Trophoblast cell (in vitro differentiated cells and primary cell): ENCODE results near the gene C1orf226.

ENCODE experiments used
- DNase-seq, 2 donors: peaks; one replicate each; pipeline ENCODE4 v3.0.0-alpha.2; 2016
- H2AFZ ChIP-seq: 2 replicates; pipeline ENCODE4 v1.6.1; 2013; ENCODE audit warnings: low read length, moderate library complexity, mild to moderate bottlenecking; ENCODE audit not compliant: insufficient read depth, poor library complexity
- H2AK5ac ChIP-seq: 2 replicates; pipeline ENCODE4 v1.6.1; 2013; ENCODE audit warnings: mild to moderate bottlenecking, low read length
- H2BK120ac ChIP-seq: 2 replicates; pipeline ENCODE4 v1.6.1; 2013; ENCODE audit warnings: low read length, mild to moderate bottlenecking, moderate library complexity; ENCODE audit not compliant: insufficient read depth, poor library complexity
- H2BK12ac ChIP-seq: 2 replicates; pipeline ENCODE4 v1.6.1; 2013; ENCODE audit warnings: mild to moderate bottlenecking, low read length, moderate library complexity
- H2BK5ac ChIP-seq: 2 replicates; pipeline ENCODE4 v1.6.1; 2013; ENCODE audit warnings: low read length, low read depth, moderate library complexity, mild to moderate bottlenecking; ENCODE audit not compliant: poor library complexity
- H3K14ac ChIP-seq: 2 replicates; pipeline ENCODE4 v1.6.1; 2013; ENCODE audit warnings: mild to moderate bottlenecking, low read length
- H3K18ac ChIP-seq: 2 replicates; pipeline ENCODE4 v1.6.1; 2013; ENCODE audit warnings: mild to moderate bottlenecking, low read length
- H3K23ac ChIP-seq: 2 replicates; pipeline ENCODE4 v1.6.1; 2013; ENCODE audit warnings: low read length
- H3K27ac ChIP-seq: 2 replicates; pipeline ENCODE4 v1.5.1; 2013; ENCODE audit warnings: low read depth, mild to moderate bottlenecking, inconsistent platforms, low read length, moderate library complexity
- H3K27me3 ChIP-seq: 2 replicates; pipeline ENCODE4 v1.6.1; 2013; ENCODE audit warnings: inconsistent platforms, mild to moderate bottlenecking, low read length, moderate library complexity; ENCODE audit not compliant: insufficient read depth
- H3K36me3 ChIP-seq, 2 experiments: 1 replicate in 1 of 2; 2 replicates in 1 of 2; pipeline ENCODE4 v1.6.1; 2013; ENCODE audit warnings: low read length in 2 of 2, mild to moderate bottlenecking in 2 of 2, moderate library complexity in 1 of 2; ENCODE audit not compliant: insufficient read depth in 2 of 2, control insufficient read depth in 1 of 2
- H3K4ac ChIP-seq: 2 replicates; pipeline ENCODE4 v1.6.1; 2013; ENCODE audit warnings: low read depth, mild to moderate bottlenecking, low read length, moderate library complexity
- H3K4me1 ChIP-seq, 2 experiments: 1 replicate in 1 of 2; 2 replicates in 1 of 2; pipeline ENCODE4 v1.6.1; 2013; ENCODE audit warnings: low read length in 2 of 2, mild to moderate bottlenecking in 2 of 2, moderate library complexity in 1 of 2; ENCODE audit not compliant: insufficient read depth in 2 of 2, control insufficient read depth in 1 of 2
- H3K4me2 ChIP-seq: 2 replicates; pipeline ENCODE4 v1.6.1; 2013; ENCODE audit warnings: inconsistent platforms, mild to moderate bottlenecking, low read length, moderate library complexity
- H3K4me3 ChIP-seq: 2 replicates; pipeline ENCODE4 v1.5.1; 2013; ENCODE audit warnings: mild to moderate bottlenecking, low read depth, low read length, inconsistent platforms
- H3K79me1 ChIP-seq: one replicate; pipeline ENCODE4 v1.6.1; 2013; ENCODE audit warnings: low read length
- H3K79me2 ChIP-seq: 2 replicates; pipeline ENCODE4 v1.6.1; 2013; ENCODE audit warnings: low read length, mild to moderate bottlenecking; ENCODE audit not compliant: control insufficient read depth, insufficient read depth, poor library complexity
- H3K9ac ChIP-seq: 2 replicates; pipeline ENCODE4 v1.6.1; 2013; ENCODE audit warnings: mild to moderate bottlenecking, low read length
- H3K9me3 ChIP-seq: 2 replicates; pipeline ENCODE4 v1.6.1; 2013; ENCODE audit warnings: low read depth, mild to moderate bottlenecking, control low read depth, inconsistent platforms, low read length; ENCODE audit not compliant: insufficient read depth
- H4K12ac ChIP-seq: 2 replicates; pipeline ENCODE4 v1.6.1; 2013; ENCODE audit warnings: low read depth, mild to moderate bottlenecking, low read length, moderate library complexity
- H4K8ac ChIP-seq: 2 replicates; pipeline ENCODE4 v1.6.1; 2013; ENCODE audit warnings: low read depth, mild to moderate bottlenecking, low read length, moderate library complexity
- H4K91ac ChIP-seq: one replicate; pipeline ENCODE4 v1.6.1; 2013; ENCODE audit warnings: low read depth, mild to moderate bottlenecking, low read length, moderate library complexity
- WGBS: extraction: QIAGEN DNeasy Blood & Tissue Kit; methylation state at CpG from one replicate; pipeline ENCODE4 v1.1.7; 2013; ENCODE audit warnings: missing lambda C conversion rate; ENCODE audit not compliant: insufficient read length, insufficient coverage; ENCODE audit errors: extremely low coverage; 5-methylcytosine and 5-hydroxymethylcytosine counted together

C1orf226 gene

DNA sequence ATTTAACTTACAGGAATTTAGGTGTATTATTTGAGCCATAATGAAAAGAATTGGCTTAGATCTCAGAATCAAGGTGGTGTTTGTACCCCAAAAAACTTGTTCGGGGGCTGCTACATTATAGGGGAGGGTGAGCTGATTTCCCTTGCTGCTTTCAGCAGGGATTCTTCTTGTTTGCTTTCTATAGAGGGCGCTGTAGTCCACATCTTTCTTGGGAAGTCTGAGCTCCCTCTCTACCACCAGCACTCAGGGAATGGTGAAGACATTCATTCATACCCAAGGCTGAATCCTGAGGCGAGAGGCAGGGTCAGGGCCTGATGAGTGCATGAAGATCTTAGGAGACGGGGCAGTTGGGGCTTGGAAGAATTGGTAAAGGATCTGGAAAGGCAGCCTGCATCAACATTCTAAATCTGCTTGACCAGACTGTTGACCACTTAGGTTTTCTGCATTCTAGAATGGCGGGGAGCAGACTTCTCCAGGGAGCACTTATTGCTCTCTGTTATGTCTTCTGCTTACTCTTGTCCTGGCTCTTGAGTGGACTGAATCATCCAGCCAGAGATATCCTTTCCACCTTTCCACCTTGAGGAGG, 23.8 kb upstream of the C1orf226 start:
- no peaks in the 10 kb centered on the region for H3K9me3 ChIP-seq
- no peaks in the 10 kb centered on the region for H3K79me2 ChIP-seq
- H3K79me1 ChIP-seq: no peaks in the 10 kb centered on the region
- no peak overlapping the region for H2BK120ac ChIP-seq
- H2AFZ ChIP-seq: no peak overlapping the region
- H2AK5ac ChIP-seq: no peak overlapping the region
- no peak overlapping the region for H3K4me2 ChIP-seq
- no peak overlapping the region for H3K4me3 ChIP-seq
- no peak overlapping the region for H3K23ac ChIP-seq
- H3K9ac ChIP-seq: no peak overlapping the region
- no peak overlapping the region for H2BK5ac ChIP-seq
- H3K14ac ChIP-seq: no peak overlapping the region
- H3K4me1 ChIP-seq: peaks cover 0 to 2% of the 10 kb centered on the region in 2 experiments
- H3K4ac ChIP-seq: no peak overlapping the region
- H4K91ac ChIP-seq: no peak overlapping the region
- H3K18ac ChIP-seq: no peak overlapping the region
- no peak overlapping the region for H3K27ac ChIP-seq
- no peak overlapping the region for H4K8ac ChIP-seq
- H2BK12ac ChIP-seq: no peak overlapping the region
- WGBS: no CpG with 5 or more reads among the region's 5 CpGs
- H3K27me3 ChIP-seq: no peaks in the 10 kb centered on the region
- no peak overlapping the region for H4K12ac ChIP-seq
- peak; percentile 26 to 83 for DNase-seq
- H3K36me3 ChIP-seq: peaks cover 4% of the 10 kb centered on the region in 2 experiments

DNA sequence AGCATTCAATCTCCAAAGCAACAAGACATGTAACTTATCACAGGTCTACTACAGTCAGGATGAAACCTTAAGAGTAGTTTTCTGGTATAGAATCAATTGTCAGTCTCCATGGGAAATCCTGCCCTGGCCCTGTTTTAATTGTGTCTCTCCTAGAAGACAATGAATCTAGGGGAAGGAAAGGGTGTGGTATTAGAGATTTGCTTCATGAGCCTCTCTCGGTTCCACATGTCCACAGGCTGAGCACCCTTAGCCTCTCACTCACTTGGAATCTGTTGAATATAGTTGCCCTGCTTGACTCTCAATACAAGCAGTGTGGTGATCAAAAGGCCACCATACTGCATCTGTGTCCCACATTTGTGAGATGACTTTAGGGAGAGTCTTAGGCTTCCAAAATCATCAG, 22.6 kb upstream of the C1orf226 start:
- no peak overlapping the region for H3K4ac ChIP-seq
- no peak overlapping the region for H2BK12ac ChIP-seq
- no peak overlapping the region for H4K12ac ChIP-seq
- H3K9ac ChIP-seq: no peak overlapping the region
- H3K36me3 ChIP-seq: peaks cover 4% of the 10 kb centered on the region in 2 experiments
- H2BK120ac ChIP-seq: no peak overlapping the region
- no peaks in the 10 kb centered on the region for H3K27me3 ChIP-seq
- WGBS: no CpG with 5 or more reads among the region's 1 CpG
- H3K27ac ChIP-seq: no peak overlapping the region
- H3K79me2 ChIP-seq: no peaks in the 10 kb centered on the region
- no peak overlapping the region for H4K8ac ChIP-seq
- H2BK5ac ChIP-seq: no peak overlapping the region
- no peak overlapping the region for H2AFZ ChIP-seq
- no peak for DNase-seq
- no peaks in the 10 kb centered on the region for H3K79me1 ChIP-seq
- H3K9me3 ChIP-seq: no peaks in the 10 kb centered on the region
- no peak overlapping the region for H2AK5ac ChIP-seq
- H3K23ac ChIP-seq: no peak overlapping the region
- H3K14ac ChIP-seq: no peak overlapping the region
- H4K91ac ChIP-seq: no peak overlapping the region
- H3K4me1 ChIP-seq: no peaks in the 10 kb centered on the region
- H3K4me3 ChIP-seq: no peak overlapping the region
- no peak overlapping the region for H3K4me2 ChIP-seq
- no peak overlapping the region for H3K18ac ChIP-seq

DNA sequence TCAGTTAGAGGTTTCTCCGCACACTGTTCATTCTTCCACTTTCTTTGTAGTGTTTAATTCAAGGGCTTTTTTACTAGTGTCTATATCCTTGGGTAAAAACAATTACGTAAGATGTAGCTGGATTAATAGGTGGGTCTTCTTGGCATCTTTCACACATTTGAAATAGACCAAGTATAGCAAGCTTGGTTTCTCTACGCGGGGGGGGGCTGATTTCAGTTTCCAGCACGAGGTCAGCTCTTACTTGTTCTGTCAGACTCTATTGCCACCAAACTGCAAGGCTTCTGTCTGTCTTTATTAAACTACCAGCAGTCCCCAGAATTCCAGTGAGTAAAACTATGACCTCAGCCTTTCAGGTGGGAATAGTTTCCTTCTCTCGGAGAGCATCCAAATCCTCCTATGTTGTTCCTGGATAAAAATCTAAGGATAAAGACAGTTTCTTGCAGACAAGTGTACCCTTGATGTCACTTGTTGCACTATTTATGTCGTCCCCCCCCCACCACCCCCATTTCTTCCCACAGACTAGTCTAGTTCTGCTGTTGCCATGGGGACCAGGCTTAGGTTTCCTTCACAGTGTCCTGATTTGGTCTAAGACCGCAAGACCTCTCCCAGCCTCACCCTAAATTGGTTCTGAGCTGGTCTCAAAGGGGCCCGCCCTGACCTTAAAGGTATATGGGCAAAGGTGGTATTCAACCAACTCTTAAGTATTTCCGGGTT, 21.8 kb upstream of the C1orf226 start:
- no peak for DNase-seq
- Histone ChIP-seq H3K79me2 (no peaks in the 10 kb centered on the region), H3K9me3 (no peaks in the 10 kb centered on the region), H4K91ac (no peak overlapping the region), H3K4me2 (no peak overlapping the region), H3K18ac (no peak overlapping the region), H4K8ac (no peak overlapping the region), H2BK120ac (no peak overlapping the region), H4K12ac (no peak overlapping the region), H3K27ac (no peak overlapping the region), H3K4ac (no peak overlapping the region), H2AK5ac (no peak overlapping the region), H3K14ac (no peak overlapping the region), H3K4me3 (no peak overlapping the region), H2BK12ac (no peak overlapping the region), H3K23ac (no peak overlapping the region), H2AFZ (no peak overlapping the region), H3K27me3 (no peaks in the 10 kb centered on the region), H3K9ac (no peak overlapping the region), H2BK5ac (no peak overlapping the region), H3K79me1 (no peaks in the 10 kb centered on the region), H3K4me1 (no peaks in the 10 kb centered on the region), H3K36me3 (peaks cover 4% of the 10 kb centered on the region in 2 experiments)
- WGBS: no CpG with 5 or more reads among the region's 10 CpGs

GRCh38 chr1:162360237-162360873, 21.2 kb upstream of the C1orf226 start:
- Histone ChIP-seq H2AK5ac (no peak overlapping the region), H3K9me3 (no peaks in the 10 kb centered on the region), H4K12ac (no peak overlapping the region), H3K23ac (no peak overlapping the region), H3K9ac (no peak overlapping the region), H2BK12ac (no peak overlapping the region), H3K27ac (no peak overlapping the region), H4K91ac (no peak overlapping the region), H3K4me2 (no peak overlapping the region), H3K18ac (no peak overlapping the region), H4K8ac (no peak overlapping the region), H3K79me2 (no peaks in the 10 kb centered on the region), H3K79me1 (no peaks in the 10 kb centered on the region), H2AFZ (no peak overlapping the region), H3K4me1 (no peaks in the 10 kb centered on the region), H3K27me3 (no peaks in the 10 kb centered on the region), H2BK120ac (no peak overlapping the region), H3K14ac (no peak overlapping the region), H3K36me3 (peaks cover under 1 to 2% of the 10 kb centered on the region in 2 experiments), H2BK5ac (no peak overlapping the region), H3K4me3 (no peak overlapping the region), H3K4ac (no peak overlapping the region)
- no CpG with 5 or more reads among the region's 10 CpGs for WGBS
- DNase-seq: no peak
